HG03060 (cell line): Measurements from ENCODE around the gene DYNC1LI1.
"Not testable (repeated sequence)": the region's sequence is repeated elsewhere in the genome, so short reads cannot be mapped to it uniquely, and the experiment has no call there.

Source experiments
- ATAC-seq: cut with Tn5 transposase; IDR thresholded peaks from one replicate; pipeline ENCODE4 v1.9.1; 2021; ENCODE audit warnings: low read depth, moderate number of reproducible peaks; ENCODE audit not compliant: unreplicated experiment

Gene DYNC1LI1

DNA sequence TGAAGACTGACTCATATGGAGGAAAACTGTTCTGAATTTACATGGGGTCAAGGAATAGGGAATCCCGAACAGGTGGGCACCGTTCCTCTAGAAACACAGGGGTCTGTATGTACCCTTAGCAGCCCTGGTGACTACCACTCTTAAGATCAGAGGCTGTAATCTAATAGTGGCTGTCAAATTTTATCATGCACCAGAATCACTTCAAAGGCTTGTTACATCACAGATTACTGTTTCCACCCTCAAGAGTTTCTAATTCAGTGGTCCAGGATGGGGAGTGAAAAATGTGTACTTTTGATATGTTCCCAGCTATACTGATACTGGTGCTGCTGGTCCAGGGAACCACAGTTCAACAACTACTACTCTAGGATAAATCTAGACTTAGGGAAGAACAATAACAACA is 27.9 kb downstream of the DYNC1LI1 start:
- no peak for ATAC-seq

GRCh38 chr3:32540899-32541298 is 29.8 kb downstream of the DYNC1LI1 start:
- no peak for ATAC-seq

DNA sequence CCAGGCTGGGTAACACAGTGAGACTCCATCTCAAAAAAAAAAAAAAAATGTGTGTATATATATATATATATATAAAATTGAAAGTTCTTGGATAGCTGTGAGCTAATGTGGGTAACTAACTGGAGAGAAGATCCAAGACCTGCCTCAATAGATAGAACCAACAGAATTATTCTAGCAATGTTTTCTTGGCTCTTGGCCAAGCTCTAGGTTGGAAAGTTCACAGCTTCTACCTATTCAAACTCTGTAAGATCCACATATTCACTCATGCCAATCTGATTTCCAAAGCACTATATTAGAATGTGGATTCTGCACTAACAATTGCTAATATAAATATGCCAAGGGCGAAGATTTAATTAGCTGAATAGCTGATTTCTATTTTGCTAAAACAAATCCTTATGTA is 38.2 kb downstream of the DYNC1LI1 start:
- ATAC-seq, result no peak

- no peak for ATAC-seq
These were observed 39.5 kb downstream of the DYNC1LI1 start for GRCh38 chr3:32531010-32531647.

DNA sequence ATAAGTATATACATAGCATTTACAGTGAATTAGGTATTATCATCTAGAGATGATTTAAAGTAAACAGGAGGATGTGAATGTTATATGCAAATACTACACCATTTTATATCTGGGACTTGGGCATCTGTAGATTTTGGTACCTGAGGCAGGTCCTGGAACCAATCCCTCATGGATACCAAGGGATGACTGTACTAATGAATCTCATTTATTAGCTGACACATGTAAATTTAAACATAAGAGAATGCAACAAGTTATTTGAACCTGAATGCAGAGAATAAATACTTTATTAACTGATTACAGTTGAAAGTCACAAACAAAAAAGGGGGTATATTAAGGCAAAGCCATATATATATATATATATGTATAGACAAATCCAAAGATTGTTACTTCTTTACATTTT is 44.9 kb downstream of the DYNC1LI1 start:
- ATAC-seq, result no peak

- no peak for ATAC-seq
These were observed 48.0 kb downstream of the DYNC1LI1 start for GRCh38 chr3:32522682-32523081.

DNA sequence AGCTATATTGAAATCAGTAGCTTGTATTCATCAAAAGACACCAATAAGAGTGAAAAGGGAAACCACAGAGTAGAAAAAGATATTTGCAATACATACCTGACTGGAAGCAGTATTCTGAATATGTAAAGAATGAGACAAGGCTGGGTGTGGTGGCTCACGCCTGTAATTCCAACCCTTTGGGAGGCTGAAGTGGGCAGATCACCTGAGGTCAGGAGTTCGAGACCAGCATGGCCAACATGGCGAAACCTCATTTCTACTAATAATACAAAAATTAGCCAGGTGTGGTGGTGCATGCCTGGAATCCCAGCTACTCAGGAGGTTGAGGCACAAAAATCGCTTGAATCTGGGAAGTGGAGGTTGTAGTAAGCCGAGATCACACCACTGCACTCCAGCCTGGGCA is 51.7 kb downstream of the DYNC1LI1 start:
- not testable (repeated sequence) for ATAC-seq

- not testable (repeated sequence) for ATAC-seq
These were observed 53.9 kb downstream of the DYNC1LI1 start for GRCh38 chr3:32516751-32517150.

GRCh38 chr3:32511005-32511404 is 59.7 kb downstream of the DYNC1LI1 start:
- ATAC-seq, result no peak

- no peak for ATAC-seq
These were observed 60.5 kb downstream of the DYNC1LI1 start for GRCh38 chr3:32510075-32510724.

DNA sequence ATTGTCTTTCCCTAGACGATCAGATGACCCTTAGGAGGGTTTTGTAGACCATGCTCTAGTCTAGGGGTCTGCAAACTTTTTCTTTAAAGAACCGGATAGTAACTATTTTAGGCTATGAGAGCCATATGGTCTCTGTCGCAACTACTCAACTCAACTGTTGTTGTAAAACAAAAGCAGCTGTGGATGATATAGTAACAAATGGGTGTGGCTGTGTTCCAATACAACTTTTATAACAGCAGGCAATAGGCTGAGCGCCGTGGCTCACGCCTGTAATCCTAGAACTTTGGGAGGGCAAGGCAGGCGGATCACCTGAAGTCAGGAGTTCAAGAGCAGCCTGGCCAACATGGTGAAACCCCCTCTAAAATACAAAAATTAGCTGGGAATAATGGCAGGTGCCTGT is 61.9 kb downstream of the DYNC1LI1 start:
- ATAC-seq, result no peak

DNA sequence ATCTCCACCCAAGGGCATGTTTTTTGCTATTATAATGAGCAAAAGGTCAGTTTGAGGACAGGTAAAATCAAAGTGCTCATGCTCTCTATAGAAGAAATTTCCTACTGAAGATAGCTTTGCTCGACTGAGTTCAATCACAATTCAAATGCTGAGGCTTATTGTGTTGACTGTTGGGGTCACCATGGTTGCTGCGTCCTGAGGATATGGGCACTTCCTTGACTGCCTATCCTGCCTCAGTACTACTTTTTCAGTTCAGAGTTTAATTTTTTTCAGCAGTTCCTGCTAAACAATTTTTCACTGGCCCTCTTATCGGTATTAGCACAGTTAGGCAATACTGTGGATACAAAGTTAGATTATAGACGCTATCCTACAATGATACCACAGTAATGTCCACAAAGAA is 64.2 kb downstream of the DYNC1LI1 start:
- no peak for ATAC-seq

DNA sequence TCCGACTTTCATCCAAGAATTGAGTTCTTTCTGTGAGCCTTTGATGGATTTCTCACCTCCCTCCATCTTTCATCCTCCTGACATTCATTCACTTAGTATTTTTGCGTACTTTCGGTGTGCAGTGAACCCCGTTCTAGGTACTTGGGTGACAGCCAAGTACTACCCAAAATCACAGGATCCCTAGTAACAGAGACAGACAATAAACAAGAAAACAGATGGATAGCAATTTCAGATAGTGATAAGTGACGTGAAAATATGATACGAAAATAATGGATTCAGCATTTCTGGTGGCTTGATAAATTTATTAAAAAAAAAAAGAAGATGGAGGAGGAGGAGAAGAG is 67.7 kb downstream of the DYNC1LI1 start:
- ATAC-seq, result no peak

DNA sequence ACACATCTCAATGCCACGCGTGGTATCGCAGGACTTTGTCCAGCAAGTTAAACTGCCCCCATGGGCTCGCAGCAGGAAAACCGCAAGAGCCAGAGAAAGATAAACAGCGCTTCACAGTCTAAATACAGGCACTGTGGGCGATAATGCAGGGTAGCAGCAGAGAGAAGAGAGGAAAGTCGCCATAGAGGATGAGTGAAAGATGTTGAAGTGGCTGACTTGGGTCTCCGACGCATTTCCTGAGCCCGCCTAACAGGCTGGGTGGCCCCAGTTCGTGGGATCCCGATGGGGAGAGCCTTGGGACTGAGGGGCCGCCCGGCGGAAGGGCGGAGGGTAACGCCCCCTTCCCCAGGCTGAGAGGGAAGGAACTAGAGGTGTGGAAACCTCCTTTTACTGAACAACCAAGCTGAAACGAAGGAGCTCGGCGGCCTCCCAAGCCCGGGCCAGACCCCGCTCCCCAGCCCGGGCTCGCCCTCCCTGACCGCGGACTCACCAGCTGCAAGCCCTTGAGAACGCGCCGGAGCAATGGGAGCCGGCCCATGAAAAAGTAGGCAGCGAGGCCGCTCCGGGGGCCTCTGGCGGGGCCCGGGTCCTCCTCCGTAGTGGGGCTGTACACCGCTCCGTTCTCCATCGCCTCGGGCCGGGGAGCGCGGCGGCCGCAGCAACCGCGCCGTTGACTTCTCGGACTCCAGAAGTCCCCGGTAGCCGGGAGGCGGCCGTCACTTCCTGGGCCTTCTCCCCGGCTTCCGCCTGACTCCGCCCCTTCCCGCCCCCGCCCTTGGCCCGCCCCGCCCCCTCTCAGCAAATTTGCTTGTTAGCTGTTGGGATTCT is 68.3 kb downstream of the DYNC1LI1 start, which contains the start of gene CMTM6:
TSS of gene CMTM6 (minus strand) at position 735 of the 828 bp plus-strand sequence. CDS start at position 628, 107 bp downstream.
- ATAC-seq, result no peak

DNA sequence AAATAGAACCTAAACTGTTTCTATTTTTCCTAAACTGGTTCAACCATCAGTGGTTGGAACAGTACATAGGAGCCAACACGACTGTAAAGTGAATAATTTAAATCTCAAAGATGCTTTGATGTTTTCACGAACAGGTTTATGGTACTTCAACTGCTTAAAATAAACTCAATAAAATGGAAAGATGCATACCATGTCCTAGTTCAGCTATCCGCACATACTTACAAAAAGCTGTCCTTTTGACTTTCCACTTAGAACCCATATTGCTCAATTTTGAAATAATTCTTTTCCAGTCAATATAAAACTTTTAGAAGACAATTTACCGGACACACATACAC is 68.9 kb downstream of the DYNC1LI1 start:
- ATAC-seq, result no peak

DNA sequence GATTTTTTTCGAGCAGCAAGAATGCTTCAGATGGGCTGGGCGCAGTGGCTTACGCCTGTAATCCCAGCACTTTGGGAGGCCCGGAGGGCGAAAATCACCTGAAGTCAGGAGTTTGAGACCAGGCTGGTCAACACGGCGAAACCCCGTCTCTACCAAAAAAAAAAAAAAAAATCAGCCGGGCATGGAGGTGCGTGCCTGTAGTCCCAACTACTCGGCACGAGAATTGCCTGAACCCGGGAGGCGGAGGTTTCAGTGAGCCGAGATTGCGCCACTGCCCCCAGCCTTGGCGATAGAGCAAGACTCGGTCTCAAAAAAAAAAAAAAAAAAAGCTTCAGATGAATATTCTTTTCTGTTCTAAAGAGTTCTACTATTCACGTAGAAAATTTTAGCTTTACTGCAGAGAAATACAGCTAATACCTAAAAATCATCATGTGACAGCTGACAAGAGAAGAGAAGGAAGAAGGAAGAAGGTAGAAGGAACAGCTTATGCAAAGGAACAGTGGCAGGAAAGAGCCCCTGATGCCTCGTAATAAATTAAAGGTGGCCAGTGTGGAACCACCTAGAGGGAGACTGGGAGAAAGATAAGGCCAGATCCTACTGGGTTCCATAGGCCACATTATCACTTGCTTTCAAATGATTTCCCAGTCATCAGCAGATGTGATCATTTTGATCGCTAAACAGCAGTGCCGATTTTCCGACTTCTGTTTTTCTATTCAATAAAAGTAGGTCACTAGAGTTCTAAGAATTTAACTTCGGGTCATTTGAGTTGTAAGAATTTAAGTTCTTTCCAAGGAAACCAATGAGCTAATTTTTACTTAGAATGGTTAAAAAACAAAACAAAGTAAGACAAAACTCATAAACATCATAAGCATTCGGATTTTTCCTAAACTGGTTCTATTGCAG is 69.5 kb downstream of the DYNC1LI1 start:
- ATAC-seq, result no peak

- ATAC-seq, result no peak
These were observed 70.4 kb downstream of the DYNC1LI1 start for GRCh38 chr3:32500231-32500630.

DNA sequence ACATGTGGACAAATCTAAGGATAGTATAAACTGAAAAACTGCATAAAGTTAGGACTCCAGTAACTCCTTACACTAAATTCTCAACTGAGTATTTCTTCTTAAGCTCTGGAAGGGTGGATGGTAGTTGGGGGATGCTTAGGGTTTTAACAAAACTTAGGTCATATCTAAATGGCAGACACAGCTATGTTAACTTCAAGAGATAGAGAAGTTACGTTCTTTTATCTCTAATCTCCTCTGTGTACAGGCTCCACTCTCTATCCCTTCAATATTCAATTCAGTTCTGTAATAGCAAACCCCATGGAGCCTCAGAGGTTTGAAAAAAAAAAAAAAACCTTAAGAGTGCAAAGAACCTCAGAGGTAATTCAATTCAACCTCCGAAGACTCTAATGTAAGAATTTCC is 71.1 kb downstream of the DYNC1LI1 start:
- ATAC-seq, result no peak

DNA sequence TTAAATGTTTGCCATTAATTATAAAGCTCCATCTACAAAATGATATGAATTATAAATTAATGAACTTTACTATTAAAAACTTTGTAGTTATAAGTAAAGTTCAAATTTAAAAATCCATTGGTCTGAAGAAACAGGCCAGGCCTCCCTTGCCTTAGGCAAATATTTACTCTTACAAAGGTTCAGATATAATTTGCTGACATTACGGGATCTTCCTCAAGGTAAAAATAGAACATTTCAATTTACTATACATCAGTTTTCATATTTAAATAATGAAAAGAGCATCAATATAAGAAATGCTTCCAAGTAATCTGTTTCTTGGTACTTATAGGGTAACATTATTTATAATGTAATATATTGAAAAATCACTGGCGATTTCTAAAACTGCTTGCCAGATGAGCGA is 71.7 kb downstream of the DYNC1LI1 start:
- no peak for ATAC-seq

- no peak for ATAC-seq
These were observed 72.4 kb downstream of the DYNC1LI1 start for GRCh38 chr3:32498252-32498651.

GRCh38 chr3:32495609-32496008 is 75.0 kb downstream of the DYNC1LI1 start:
- no peak for ATAC-seq
